H4 (cell line): ENCODE measurements around the gene SLC9B2. TPM values are rescaled to one million over a fixed set of nuclear protein-coding genes. Genes with fewer than 3 reads are reported as not detected.

ENCODE experiments used
- DNase-seq: peaks from one replicate; pipeline ENCODE4 v3.0.0-alpha.2; 2015; ENCODE audit warnings: low spot score
- total RNA-seq: library from RNA; depleted of rRNA; stranded (reverse); fragments of >200 nt; shearing (Covaris generic); gene quantifications from 2 replicates; pipeline ENCODE4 v1.2.3, GENCODE V29; 2014; rRNA removed

The SLC9B2 gene
- total RNA-seq: 13.5 and 13.8 TPM in 2 replicates

DNA sequence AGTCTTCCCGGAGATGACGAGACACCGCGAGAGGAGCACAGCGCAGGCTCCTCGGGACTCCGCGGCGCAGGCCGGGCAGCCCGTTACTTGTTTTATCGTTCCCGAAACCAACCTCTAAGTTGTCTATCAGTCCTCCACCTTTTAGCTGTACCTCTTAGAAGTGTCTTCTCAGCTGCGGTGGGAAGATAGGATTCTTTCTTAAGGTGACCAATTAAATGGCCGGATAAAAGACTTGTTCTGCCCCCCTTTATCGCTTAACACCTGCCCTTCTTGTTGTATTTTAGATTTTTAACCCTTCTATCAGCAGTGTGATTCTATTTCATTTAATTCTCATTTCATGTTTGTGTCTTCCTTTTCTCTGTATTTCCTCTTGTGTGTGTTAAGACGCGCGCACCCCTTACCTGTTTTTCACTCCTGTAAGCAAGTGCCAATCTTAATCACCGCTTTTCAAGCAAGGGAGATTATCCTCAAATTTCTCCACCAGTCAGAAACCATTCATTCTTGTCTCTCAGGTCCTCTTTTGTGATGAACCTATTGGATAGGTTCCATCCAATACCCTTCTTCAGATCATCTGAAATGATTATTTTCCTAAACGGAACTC is at the start of gene SLC9B2:
SLC9B2 (minus strand) TSS at position 15 of the 601 bp plus-strand sequence. CDS start 9,211 bp downstream, outside the sequence.
- peak; percentile 15 for DNase-seq

DNA sequence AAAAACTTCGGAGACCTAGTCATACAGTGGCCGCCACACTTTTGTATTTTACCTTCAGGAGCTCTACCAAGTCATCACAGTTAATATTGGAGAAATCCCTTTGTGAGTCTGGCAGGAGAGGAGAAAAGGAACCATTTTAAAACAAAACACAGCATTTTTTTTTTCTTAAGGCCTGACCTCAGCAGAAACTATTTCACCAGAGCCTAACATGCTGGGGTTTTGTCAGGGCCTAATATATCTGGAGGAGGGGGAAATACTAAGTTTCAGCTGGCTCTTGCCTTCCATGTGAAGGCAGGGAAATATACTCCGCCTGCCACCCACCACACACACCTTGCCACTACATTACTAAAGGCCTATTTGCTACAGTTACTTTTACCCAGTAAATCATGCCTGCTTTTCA is 49.6 kb upstream of the SLC9B2 start:
- DNase-seq: no peak

DNA sequence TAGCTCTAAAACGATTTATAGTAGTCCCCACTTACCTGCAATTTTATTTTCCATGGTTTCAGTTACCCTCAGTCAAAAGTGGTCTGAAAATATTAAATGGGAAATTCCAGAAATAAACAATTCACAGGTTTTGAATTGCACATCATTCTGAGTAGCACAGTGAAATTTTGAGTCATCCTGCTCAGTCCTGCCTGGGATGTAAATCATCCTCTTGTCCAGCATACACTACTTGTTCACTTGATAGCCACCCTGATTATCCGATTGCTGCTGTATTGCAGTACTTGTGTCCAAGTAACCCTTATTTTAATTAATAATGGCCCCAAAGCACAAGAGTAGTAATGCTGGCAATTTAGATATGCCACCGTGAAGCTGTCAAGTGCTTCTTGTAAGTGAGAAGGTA is 46.6 kb upstream of the SLC9B2 start:
- DNase-seq: no peak

GRCh38 chr4:103118166-103118565 is 41.6 kb upstream of the SLC9B2 start:
- DNase-seq: no peak

DNA sequence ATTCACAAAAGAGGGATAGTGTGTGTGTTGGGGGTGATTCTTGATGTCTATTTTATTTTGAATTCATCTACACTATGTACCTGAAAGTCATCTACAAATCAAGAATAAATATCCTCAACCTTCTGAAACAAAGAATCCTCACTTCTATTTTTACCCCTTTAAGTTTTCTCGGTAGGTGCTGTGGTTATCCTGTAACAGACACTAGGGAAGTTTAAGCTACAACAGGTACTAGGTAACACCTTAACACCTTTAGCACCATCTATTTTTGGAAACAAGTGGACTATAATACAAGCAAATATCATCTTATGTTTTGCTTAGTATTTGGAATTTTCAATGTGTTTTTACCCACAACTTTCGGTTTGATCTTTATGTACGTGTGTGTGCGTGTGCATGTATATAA is 35.0 kb upstream of the SLC9B2 start:
- no peak for DNase-seq

GRCh38 chr4:103108542-103108941 is 32.0 kb upstream of the SLC9B2 start:
- DNase-seq: no peak

- DNase-seq: no peak
Measured at GRCh38 chr4:103105558-103106356, 29.2 kb upstream of the SLC9B2 start.

DNA sequence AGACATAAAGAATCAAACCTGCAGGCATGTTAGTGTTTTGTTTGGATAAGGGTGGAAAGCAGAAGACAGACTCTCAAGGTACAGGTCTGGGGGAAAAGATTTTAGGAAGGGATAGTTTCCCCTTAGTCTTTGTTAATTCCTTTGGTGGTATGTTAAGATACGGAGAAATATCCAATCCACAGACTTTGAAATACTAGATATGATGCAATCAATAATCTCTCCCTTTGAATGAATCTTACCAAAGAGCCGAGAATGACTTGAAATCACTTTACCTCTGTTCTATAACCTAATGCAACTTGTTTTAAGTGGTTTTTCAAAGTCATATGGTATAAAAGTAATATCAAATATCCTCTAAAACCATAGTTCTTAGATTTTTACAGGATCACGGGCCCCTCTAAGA is 28.3 kb upstream of the SLC9B2 start:
- DNase-seq: no peak

- no peak for DNase-seq
Measured at GRCh38 chr4:103100691-103101090, 24.1 kb upstream of the SLC9B2 start.

GRCh38 chr4:103099691-103100392 is 23.3 kb upstream of the SLC9B2 start, which contains the start of gene BDH2:
Gene BDH2 (minus strand): TSS chr4:103099834. CDS start chr4:103096254, 3,580 bp downstream.
- peak; percentile 89 for DNase-seq

DNA sequence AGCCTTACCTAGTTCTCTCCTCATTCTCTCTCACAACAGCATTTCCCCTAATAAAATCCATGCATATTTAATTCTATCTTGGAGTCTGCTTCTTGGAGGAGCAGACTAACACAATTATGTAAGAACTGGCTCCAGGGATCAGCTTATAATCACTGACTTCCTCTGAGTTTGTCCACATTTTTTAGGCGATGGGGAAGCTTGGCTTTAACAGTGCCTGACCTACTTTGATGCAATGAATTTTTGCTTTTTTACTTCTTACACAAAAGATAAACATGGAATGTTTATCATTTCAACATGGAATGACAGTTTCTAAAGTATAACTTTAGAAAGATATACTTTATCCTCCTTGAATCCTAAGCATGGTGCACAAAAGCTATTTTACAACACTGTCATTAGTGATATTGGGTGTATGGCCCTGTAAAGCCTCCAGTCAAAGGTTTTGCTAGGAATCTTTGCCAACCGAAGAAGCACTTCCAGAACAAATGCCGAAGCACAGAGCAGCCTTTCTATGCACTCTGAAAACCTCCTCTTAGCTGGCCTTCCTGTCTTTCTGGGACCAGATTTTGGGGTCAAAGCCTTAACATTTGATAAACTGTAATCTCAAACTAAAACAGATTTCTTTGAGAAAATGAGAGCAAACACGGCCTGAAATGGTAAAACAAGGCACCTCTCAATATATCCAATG is 22.3 kb upstream of the SLC9B2 start:
- no peak for DNase-seq

- no peak for DNase-seq
Measured at GRCh38 chr4:103098341-103098740, 21.8 kb upstream of the SLC9B2 start.

DNA sequence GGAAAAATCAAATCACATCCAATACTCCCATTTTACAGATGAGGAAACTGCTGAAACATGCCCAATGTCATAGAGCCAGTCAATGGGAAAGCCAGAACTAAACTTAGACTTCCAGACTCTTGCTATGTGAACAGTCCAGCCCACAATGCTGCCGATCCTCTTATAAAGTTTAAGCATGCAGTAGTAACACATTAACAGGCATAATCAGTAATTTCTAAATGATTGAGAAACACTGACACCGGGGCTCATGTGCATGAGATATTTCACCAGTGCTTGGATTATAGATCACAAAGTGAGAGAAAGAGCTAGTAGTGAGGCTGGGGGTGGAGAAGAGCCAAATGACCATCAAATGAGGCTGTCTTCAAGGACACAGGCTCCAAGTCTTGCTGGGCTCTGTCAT is 20.6 kb upstream of the SLC9B2 start:
- DNase-seq: no peak

DNA sequence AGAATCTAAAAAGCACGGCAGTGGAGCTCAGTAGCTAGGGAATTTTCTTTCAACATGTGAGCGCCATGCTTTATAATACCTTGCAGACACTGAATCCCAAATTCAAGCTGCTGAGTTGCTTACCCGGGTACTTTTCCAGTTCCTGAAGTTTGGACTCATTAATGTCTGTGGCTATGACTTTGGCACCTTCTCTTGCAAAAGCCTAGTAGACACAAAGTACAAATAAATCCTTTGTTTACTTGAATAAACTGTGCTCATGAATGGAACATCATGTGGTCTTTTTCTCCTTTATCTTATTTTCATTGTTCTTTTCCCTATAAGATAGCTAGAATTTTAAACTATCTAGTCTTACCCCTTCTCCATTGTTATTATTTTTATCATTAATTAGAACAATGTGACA is 18.5 kb upstream of the SLC9B2 start:
- DNase-seq: no peak

- no peak for DNase-seq
Measured at GRCh38 chr4:103092245-103092644, 15.7 kb upstream of the SLC9B2 start.

DNA sequence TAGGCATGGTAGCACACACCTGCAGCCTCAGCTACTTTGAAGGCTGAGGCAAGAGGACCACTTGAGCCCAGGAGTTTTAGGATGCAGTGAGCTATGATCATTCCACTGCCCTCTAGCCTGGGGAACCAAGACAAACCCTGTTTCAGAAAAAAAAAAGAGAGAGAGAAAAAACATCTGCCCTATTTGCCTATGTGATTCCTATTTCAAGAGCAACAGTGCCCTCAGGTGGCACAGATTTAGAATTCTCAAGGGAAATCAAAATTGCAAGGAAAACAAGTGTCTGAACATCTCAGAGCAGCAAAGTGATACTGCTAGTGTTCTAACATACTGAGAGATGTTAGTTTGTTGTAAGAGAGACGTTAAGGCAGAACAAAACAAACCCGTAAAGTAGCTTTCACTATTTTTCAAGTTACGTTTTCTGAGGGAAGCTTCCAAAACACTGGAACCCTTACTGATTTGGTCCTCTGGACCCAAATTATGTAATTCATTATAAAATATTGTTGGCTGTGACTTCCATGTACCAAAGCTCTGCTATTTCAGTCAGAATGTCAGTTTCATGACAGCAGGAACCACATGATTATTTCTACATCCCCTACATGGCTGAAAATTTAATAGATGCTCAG is 15.2 kb upstream of the SLC9B2 start:
- DNase-seq: peak; percentile 58

- DNase-seq: no peak
Measured at GRCh38 chr4:103089481-103089880, 12.9 kb upstream of the SLC9B2 start.

- DNase-seq: no peak
Measured at GRCh38 chr4:103086551-103086950, 10.0 kb upstream of the SLC9B2 start.

- DNase-seq: no peak
Measured at GRCh38 chr4:103085555-103086196, 9.1 kb upstream of the SLC9B2 start.

- DNase-seq: no peak
Measured at GRCh38 chr4:103079621-103080020, 3.1 kb upstream of the SLC9B2 start.
